ENCODE data around the gene KCNN1. TPM values are rescaled to one million over a fixed set of nuclear protein-coding genes. Genes with fewer than 3 reads are reported as not detected.

Gene KCNN1
- total RNA-seq, 4 donors from 2014 or later: 0.36 TPM; not detected in 3

- DNase-seq (ENCODE audit: low spot score in 2 of 2): peak; percentile 74 to 94
- intact Hi-C loops (cut with DNase I; ENCODE audit: low total_unique reads): no loop called here
- H3K4me3 ChIP-seq (ENCODE audit: low read depth, poor library complexity, severe bottlenecking): no peak overlapping the region
- WGBS, 2 donors: 55 to 61% methylated on average over 7 of the region's 7 CpGs
- TF ChIP-seq POLR2A (IDR thresholded peaks at IDR 0.05) (no peak), CTCF (IDR thresholded peaks at IDR 0.05) (peak in 1 of 3 donors; percentile 63)
Observed at GRCh38 chr19:17938092-17938845, 28.6 kb upstream of the KCNN1 start.

GRCh38 chr19:17942181-17942580 lies 24.7 kb upstream of the KCNN1 start:
- no peak for TF ChIP-seq POLR2A (IDR thresholded peaks at IDR 0.05)
- TF ChIP-seq CTCF (IDR thresholded peaks at IDR 0.05): no peak
- 73 to 77% methylated on average over 17 of the region's 17 CpGs for WGBS, 2 donors
- intact Hi-C loops (cut with DNase I; ENCODE audit: low total_unique reads): loop anchor here (5.0 to 10.0 kb wide), 2 partner anchors 50 to 123 kb away; no protein-coding TSS in a partner anchor
- no peak for DNase-seq (ENCODE audit: low spot score in 2 of 2)
- H3K4me3 ChIP-seq (ENCODE audit: low read depth, poor library complexity, severe bottlenecking): no peak overlapping the region

- WGBS, 2 donors: 73 to 74% methylated on average over 33 to 39 of the region's 41 CpGs
- intact Hi-C loops (cut with DNase I; ENCODE audit: low total_unique reads): loop anchor here (5.0 to 10.0 kb wide), 2 partner anchors 50 to 122 kb away; no protein-coding TSS in a partner anchor
- TF ChIP-seq POLR2A (IDR thresholded peaks at IDR 0.05): no peak
- TF ChIP-seq CTCF (IDR thresholded peaks at IDR 0.05): no peak
- no peak overlapping the region for H3K4me3 ChIP-seq (ENCODE audit: low read depth, poor library complexity, severe bottlenecking)
- DNase-seq (ENCODE audit: low spot score in 2 of 2): no peak
Observed at GRCh38 chr19:17942582-17943273, 24.2 kb upstream of the KCNN1 start.

GRCh38 chr19:17943274-17944221 lies 23.4 kb upstream of the KCNN1 start:
- TF ChIP-seq CTCF (IDR thresholded peaks at IDR 0.05): no peak
- no peak for TF ChIP-seq POLR2A (IDR thresholded peaks at IDR 0.05)
- no peak for DNase-seq (ENCODE audit: low spot score in 2 of 2)
- intact Hi-C loops (cut with DNase I; ENCODE audit: low total_unique reads): loop anchor here (5.0 to 10.0 kb wide), 2 partner anchors 49 to 121 kb away; no protein-coding TSS in a partner anchor
- no peak overlapping the region for H3K4me3 ChIP-seq (ENCODE audit: low read depth, poor library complexity, severe bottlenecking)
- WGBS, 2 donors: 56 to 66% methylated on average over 46 to 51 of the region's 57 CpGs

- DNase-seq (ENCODE audit: low spot score in 2 of 2): no peak
- intact Hi-C loops (cut with DNase I; ENCODE audit: low total_unique reads): loop anchor here (5.0 to 10.0 kb wide), 2 partner anchors 48 to 120 kb away; no protein-coding TSS in a partner anchor
- WGBS, 2 donors: 33 to 72% methylated on average over 4 of the region's 4 CpGs
- TF ChIP-seq POLR2A (IDR thresholded peaks at IDR 0.05): no peak
- no peak for TF ChIP-seq CTCF (IDR thresholded peaks at IDR 0.05)
- H3K4me3 ChIP-seq (ENCODE audit: low read depth, poor library complexity, severe bottlenecking): no peak overlapping the region
Observed at GRCh38 chr19:17944301-17944700, 22.6 kb upstream of the KCNN1 start.

Data from lower leg skin (tissue), 4 donors.